ENCODE data around the gene ROR2. TPM values are rescaled to one million over a fixed set of nuclear protein-coding genes. Genes with fewer than 3 reads are reported as not detected.

The ROR2 gene
- total and polyA plus RNA-seq, 2 experiments from 2014 or later: 7.1 to 12.9 TPM

GRCh38 chr9:91884696-91885687 is 65.0 kb downstream of the ROR2 start:
- 72 to 75% methylated on average over 11 to 12 of the region's 12 CpGs for WGBS, 2 experiments (ENCODE audit: low coverage in 1 of 2, low lambda C conversion rate in 2 of 2, missing lambda C conversion rate in 2 of 2)

GRCh38 chr9:91884153-91884552 is 65.9 kb downstream of the ROR2 start:
- H3K9me2 ChIP-seq (ENCODE audit: insufficient read depth): no peaks in the 10 kb centered on the region
- no peaks in the 10 kb centered on the region for H3K9me3 ChIP-seq (ENCODE audit: low read depth)
- H3K79me2 ChIP-seq (ENCODE audit: insufficient read depth): no peaks in the 10 kb centered on the region
- H3K4me3 ChIP-seq: no peak overlapping the region
- no peak for TF ChIP-seq EZH2 (IDR thresholded peaks at IDR 0.05; ENCODE audit: insufficient read depth, poor library complexity, severe bottlenecking)
- TF ChIP-seq EZH2phosphoT487 (IDR thresholded peaks at IDR 0.05; ENCODE audit: insufficient read depth, low read depth): no peak
- H2AFZ ChIP-seq: 0 out of 2 replicates have a peak overlapping the region, but pooled peaks have one; percentile 33
- no peak overlapping the region for H3K9ac ChIP-seq
- H3K4me2 ChIP-seq (ENCODE audit: unreplicated experiment): no peak overlapping the region
- no peaks in the 10 kb centered on the region for H4K20me1 ChIP-seq (ENCODE audit: insufficient read depth)
- no peaks in the 10 kb centered on the region for H3K36me3 ChIP-seq (ENCODE audit: low read depth)
- 100% methylated on average over 1 of the region's 1 CpG for WGBS, 2 experiments (ENCODE audit: low coverage in 1 of 2, low lambda C conversion rate in 2 of 2, missing lambda C conversion rate in 2 of 2)
- H3K4me1 ChIP-seq (ENCODE audit: insufficient read depth): peaks cover 38% of the 10 kb centered on the region
- in situ Hi-C loops (cut with MboI): no loop called here
- DNase-seq: no peak
- peaks cover 16% of the 10 kb centered on the region for H3F3A ChIP-seq (ENCODE audit: insufficient read depth)
- no peaks in the 10 kb centered on the region for H3K27me3 ChIP-seq (replicated peaks; ENCODE audit: insufficient read depth)
- peak overlapping the region; percentile 32; the same call in 1 of the 2 replicates for H3K27ac ChIP-seq

More at GRCh38 chr9:91884696-91885687, 65.0 kb downstream of the ROR2 start:
- Histone ChIP-seq H4K20me1 (ENCODE audit: insufficient read depth) (no peaks in the 10 kb centered on the region), H3F3A (ENCODE audit: insufficient read depth) (peaks cover 16% of the 10 kb centered on the region), H3K4me2 (ENCODE audit: unreplicated experiment) (peak overlapping the region; percentile 44), H3K4me3 (no peak overlapping the region), H3K9me2 (ENCODE audit: insufficient read depth) (no peaks in the 10 kb centered on the region), H3K9me3 (ENCODE audit: low read depth) (no peaks in the 10 kb centered on the region), H3K36me3 (ENCODE audit: low read depth) (no peaks in the 10 kb centered on the region), H3K9ac (no peak overlapping the region), H3K27ac (peak overlapping the region; percentile 32), H2AFZ (peak overlapping the region; percentile 33), H3K4me1 (ENCODE audit: insufficient read depth) (peaks cover 38% of the 10 kb centered on the region), H3K27me3 (replicated peaks; ENCODE audit: insufficient read depth) (no peaks in the 10 kb centered on the region), H3K79me2 (ENCODE audit: insufficient read depth) (no peaks in the 10 kb centered on the region)
- no peak for TF ChIP-seq EZH2phosphoT487 (IDR thresholded peaks at IDR 0.05; ENCODE audit: insufficient read depth, low read depth)
- no peak for TF ChIP-seq EZH2 (IDR thresholded peaks at IDR 0.05; ENCODE audit: insufficient read depth, poor library complexity, severe bottlenecking)
- in situ Hi-C loops (cut with MboI): no loop called here
- peak; percentile 37 for DNase-seq

GRCh38 chr9:91883503-91883902 is 66.5 kb downstream of the ROR2 start:
- H3K4me3 ChIP-seq: no peak overlapping the region
- H3K27ac ChIP-seq: no peak overlapping the region
- WGBS, 2 experiments (ENCODE audit: low coverage in 1 of 2, low lambda C conversion rate in 2 of 2, missing lambda C conversion rate in 2 of 2): 96 to 97% methylated on average over 3 of the region's 3 CpGs
- H3K4me2 ChIP-seq (ENCODE audit: unreplicated experiment): no peak overlapping the region
- H4K20me1 ChIP-seq (ENCODE audit: insufficient read depth): no peaks in the 10 kb centered on the region
- H3K9me3 ChIP-seq (ENCODE audit: low read depth): no peaks in the 10 kb centered on the region
- H3F3A ChIP-seq (ENCODE audit: insufficient read depth): peaks cover 16% of the 10 kb centered on the region
- in situ Hi-C loops (cut with MboI): no loop called here
- no peak overlapping the region for H3K9ac ChIP-seq
- no peak overlapping the region for H2AFZ ChIP-seq
- TF ChIP-seq EZH2phosphoT487 (IDR thresholded peaks at IDR 0.05; ENCODE audit: insufficient read depth, low read depth): no peak
- no peak for TF ChIP-seq EZH2 (IDR thresholded peaks at IDR 0.05; ENCODE audit: insufficient read depth, poor library complexity, severe bottlenecking)
- DNase-seq: no peak
- no peaks in the 10 kb centered on the region for H3K9me2 ChIP-seq (ENCODE audit: insufficient read depth)
- H3K36me3 ChIP-seq (ENCODE audit: low read depth): no peaks in the 10 kb centered on the region
- H3K79me2 ChIP-seq (ENCODE audit: insufficient read depth): no peaks in the 10 kb centered on the region
- no peaks in the 10 kb centered on the region for H3K27me3 ChIP-seq (replicated peaks; ENCODE audit: insufficient read depth)
- H3K4me1 ChIP-seq (ENCODE audit: insufficient read depth): peaks cover 38% of the 10 kb centered on the region

- H3K27ac ChIP-seq: no peak overlapping the region
- 71 to 76% methylated on average over 4 of the region's 4 CpGs for WGBS, 2 experiments (ENCODE audit: low coverage in 1 of 2, low lambda C conversion rate in 2 of 2, missing lambda C conversion rate in 2 of 2)
- H3K9me3 ChIP-seq (ENCODE audit: low read depth): no peaks in the 10 kb centered on the region
- peaks cover 29% of the 10 kb centered on the region for H3K4me1 ChIP-seq (ENCODE audit: insufficient read depth)
- no peak overlapping the region for H2AFZ ChIP-seq
- in situ Hi-C loops (cut with MboI): no loop called here
- H4K20me1 ChIP-seq (ENCODE audit: insufficient read depth): no peaks in the 10 kb centered on the region
- TF ChIP-seq EZH2 (IDR thresholded peaks at IDR 0.05; ENCODE audit: insufficient read depth, poor library complexity, severe bottlenecking): no peak
- no peak for TF ChIP-seq EZH2phosphoT487 (IDR thresholded peaks at IDR 0.05; ENCODE audit: insufficient read depth, low read depth)
- no peaks in the 10 kb centered on the region for H3K36me3 ChIP-seq (ENCODE audit: low read depth)
- H3K27me3 ChIP-seq (replicated peaks; ENCODE audit: insufficient read depth): no peaks in the 10 kb centered on the region
- no peak overlapping the region for H3K9ac ChIP-seq
- no peaks in the 10 kb centered on the region for H3K79me2 ChIP-seq (ENCODE audit: insufficient read depth)
- no peak for DNase-seq
- H3K4me3 ChIP-seq: no peak overlapping the region
- no peaks in the 10 kb centered on the region for H3K9me2 ChIP-seq (ENCODE audit: insufficient read depth)
- H3F3A ChIP-seq (ENCODE audit: insufficient read depth): peaks cover 16% of the 10 kb centered on the region
- no peak overlapping the region for H3K4me2 ChIP-seq (ENCODE audit: unreplicated experiment)
Measured at GRCh38 chr9:91882627-91883026, 67.4 kb downstream of the ROR2 start.

All from GM23248 (cell line).